Measurements from ENCODE around the gene FRMD5.

DNA sequence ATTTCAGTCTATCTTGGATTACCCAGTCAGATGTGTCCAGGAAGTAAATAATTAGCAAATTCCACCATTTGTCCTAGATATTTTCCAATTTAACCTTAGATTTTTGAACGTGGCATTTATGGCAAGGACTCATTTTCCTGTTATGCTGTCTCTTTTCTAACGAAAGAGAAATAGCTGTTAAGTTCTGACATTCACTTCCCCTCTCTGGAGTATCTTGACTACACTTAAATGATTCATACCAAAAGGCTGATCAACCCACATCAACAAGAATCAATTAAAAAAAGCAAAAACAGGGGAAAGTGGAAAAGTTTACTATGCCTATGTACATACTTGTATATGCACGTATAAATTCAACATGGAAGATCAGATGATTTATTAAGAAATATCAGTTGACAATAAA, 149.9 kb downstream of the FRMD5 start:
- TF ChIP-seq, protein P1, sequence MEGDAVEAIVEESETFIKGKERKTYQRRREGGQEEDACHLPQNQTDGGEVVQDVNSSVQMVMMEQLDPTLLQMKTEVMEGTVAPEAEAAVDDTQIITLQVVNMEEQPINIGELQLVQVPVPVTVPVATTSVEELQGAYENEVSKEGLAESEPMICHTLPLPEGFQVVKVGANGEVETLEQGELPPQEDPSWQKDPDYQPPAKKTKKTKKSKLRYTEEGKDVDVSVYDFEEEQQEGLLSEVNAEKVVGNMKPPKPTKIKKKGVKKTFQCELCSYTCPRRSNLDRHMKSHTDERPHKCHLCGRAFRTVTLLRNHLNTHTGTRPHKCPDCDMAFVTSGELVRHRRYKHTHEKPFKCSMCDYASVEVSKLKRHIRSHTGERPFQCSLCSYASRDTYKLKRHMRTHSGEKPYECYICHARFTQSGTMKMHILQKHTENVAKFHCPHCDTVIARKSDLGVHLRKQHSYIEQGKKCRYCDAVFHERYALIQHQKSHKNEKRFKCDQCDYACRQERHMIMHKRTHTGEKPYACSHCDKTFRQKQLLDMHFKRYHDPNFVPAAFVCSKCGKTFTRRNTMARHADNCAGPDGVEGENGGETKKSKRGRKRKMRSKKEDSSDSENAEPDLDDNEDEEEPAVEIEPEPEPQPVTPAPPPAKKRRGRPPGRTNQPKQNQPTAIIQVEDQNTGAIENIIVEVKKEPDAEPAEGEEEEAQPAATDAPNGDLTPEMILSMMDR (conservative IDR thresholded peaks at IDR 0.05 in 1 of 2, IDR thresholded peaks at IDR 0.05 in 1 of 2; ENCODE audit: low read depth in 1 of 2, low read length in 2 of 2): no peak
- TF ChIP-seq EZH2 (IDR thresholded peaks at IDR 0.05; ENCODE audit: low read length, missing control alignments): no peak

Measured in fibroblast of lung (primary cell).